H9 (cell line): ENCODE data around the gene ACTL8. TPM values are rescaled to one million over a fixed set of nuclear protein-coding genes. Genes with fewer than 3 reads are reported as not detected.

Experiments used
- DNase-seq: peaks from one replicate; pipeline ENCODE4 v3.0.0-alpha.2; 2017
- H2AFZ ChIP-seq: one replicate; pipeline ENCODE4 v1.6.1; 2013; ENCODE audit warnings: mild to moderate bottlenecking, low read length, control low read depth, moderate library complexity
- H2AK5ac ChIP-seq: 2 replicates; pipeline ENCODE4 v1.6.1; 2013; ENCODE audit warnings: low read length, control low read depth, mixed read lengths; ENCODE audit not compliant: insufficient read length
- H2BK120ac ChIP-seq: one replicate; pipeline ENCODE4 v1.6.1; 2013; ENCODE audit warnings: low read depth, mild to moderate bottlenecking, low read length, control low read depth, inconsistent platforms; ENCODE audit not compliant: poor library complexity, severe bottlenecking
- H2BK12ac ChIP-seq: 2 replicates; pipeline ENCODE4 v1.6.1; 2013; ENCODE audit warnings: low read length, control low read depth, mixed read lengths, low read depth; ENCODE audit not compliant: insufficient read length
- H2BK15ac ChIP-seq: 2 replicates; pipeline ENCODE4 v1.6.1; 2013; ENCODE audit warnings: low read depth, low read length, control low read depth
- H2BK20ac ChIP-seq: one replicate; pipeline ENCODE4 v1.6.1; 2013; ENCODE audit warnings: low read depth, mild to moderate bottlenecking, low read length, control low read depth, inconsistent platforms; ENCODE audit not compliant: poor library complexity, severe bottlenecking
- H2BK5ac ChIP-seq: 2 replicates; pipeline ENCODE4 v1.6.1; 2013; ENCODE audit warnings: low read length, control low read depth, mixed read lengths; ENCODE audit not compliant: insufficient read length
- H3K14ac ChIP-seq: 2 replicates; pipeline ENCODE4 v1.6.1; 2013; ENCODE audit warnings: low read length, control low read depth; ENCODE audit not compliant: insufficient read depth
- H3K18ac ChIP-seq: 2 replicates; pipeline ENCODE4 v1.6.1; 2013; ENCODE audit warnings: low read depth, mild to moderate bottlenecking, mixed read lengths, low read length, control low read depth; ENCODE audit not compliant: insufficient read length
- H3K23ac ChIP-seq: 2 replicates; pipeline ENCODE4 v1.6.1; 2013; ENCODE audit warnings: low read length, control low read depth, mixed read lengths, low read depth; ENCODE audit not compliant: insufficient read length
- H3K23me2 ChIP-seq: 2 replicates; pipeline ENCODE4 v1.6.1; 2013; ENCODE audit warnings: low read depth, mild to moderate bottlenecking, mixed read lengths, low read length, control low read depth; ENCODE audit not compliant: insufficient read length, poor library complexity, severe bottlenecking
- H3K27ac ChIP-seq: 2 replicates; pipeline ENCODE4 v1.5.1; 2013; ENCODE audit warnings: low read length, control low read depth, mixed read lengths, low read depth; ENCODE audit not compliant: insufficient read length
- H3K27me3 ChIP-seq: 2 replicates; pipeline ENCODE4 v1.6.1; 2013; ENCODE audit warnings: low read length, control low read depth, inconsistent platforms; ENCODE audit not compliant: insufficient read depth
- H3K4ac ChIP-seq: 2 replicates; pipeline ENCODE4 v1.6.1; 2013; ENCODE audit warnings: low read depth, mild to moderate bottlenecking, control low read depth, inconsistent platforms, low read length, moderate library complexity
- H3K4me1 ChIP-seq: 2 replicates; pipeline ENCODE4 v1.6.1; 2013; ENCODE audit warnings: low read length, control low read depth, inconsistent platforms; ENCODE audit not compliant: insufficient read depth
- H3K4me2 ChIP-seq: 2 replicates; pipeline ENCODE4 v1.6.1; 2013; ENCODE audit warnings: low read length, control low read depth, mixed read lengths; ENCODE audit not compliant: insufficient read length, insufficient read depth
- H3K56ac ChIP-seq: 2 replicates; pipeline ENCODE4 v1.6.1; 2013; ENCODE audit warnings: low read depth, mild to moderate bottlenecking, mixed read lengths, low read length, control low read depth; ENCODE audit not compliant: insufficient read length
- H3K79me1 ChIP-seq: 2 replicates; pipeline ENCODE4 v1.6.1; 2013; ENCODE audit warnings: low read depth, mild to moderate bottlenecking, moderate library complexity, low read length, control low read depth, inconsistent platforms; ENCODE audit not compliant: insufficient read depth, poor library complexity, severe bottlenecking
- H3K79me2 ChIP-seq: 2 replicates; pipeline ENCODE4 v1.6.1; 2013; ENCODE audit warnings: low read length, control low read depth, inconsistent platforms; ENCODE audit not compliant: insufficient read depth
- H3K9ac ChIP-seq: 2 replicates; pipeline ENCODE4 v1.6.1; 2013; ENCODE audit warnings: low read length, control low read depth, mixed read lengths; ENCODE audit not compliant: insufficient read length; ENCODE audit errors: extremely low read depth
- H3K9me3 ChIP-seq: one replicate; pipeline ENCODE4 v1.6.1; 2013; ENCODE audit warnings: low read depth, low read length, inconsistent platforms; ENCODE audit not compliant: control insufficient read depth
- H3T11ph ChIP-seq: one replicate; pipeline ENCODE4 v1.6.1; 2013; ENCODE audit warnings: mild to moderate bottlenecking, low read length, control low read depth, inconsistent platforms
- H4K20me1 ChIP-seq: one replicate; pipeline ENCODE4 v1.6.1; 2013; ENCODE audit not compliant: control insufficient read depth, insufficient read length, insufficient read depth
- H4K5ac ChIP-seq: 2 replicates; pipeline ENCODE4 v1.6.1; 2013; ENCODE audit warnings: low read depth, mild to moderate bottlenecking, mixed read lengths, low read length, control low read depth; ENCODE audit not compliant: insufficient read length
- H4K8ac ChIP-seq: replicated peaks from 2 replicates; pipeline ENCODE4 v1.6.1; 2013; ENCODE audit warnings: low read length, control low read depth, mixed read lengths, low read depth; ENCODE audit not compliant: insufficient read length
- H4K91ac ChIP-seq: 2 replicates; pipeline ENCODE4 v1.6.1; 2013; ENCODE audit warnings: low read depth, mild to moderate bottlenecking, moderate library complexity, mixed read lengths, low read length, control low read depth; ENCODE audit not compliant: insufficient read length
- H3K27ac Mint-ChIP-seq, 3 experiments: 2 replicates in 2 of 3; 3 replicates in 1 of 3; pipeline ENCODE4 v1.8.0; 2020 to 2021; ENCODE audit warnings: mixed read lengths in 3 of 3, mild to moderate bottlenecking in 1 of 3, moderate library complexity in 1 of 3
- H3K27me3 Mint-ChIP-seq: 2 replicates; pipeline ENCODE4 v1.8.0; 2021; ENCODE audit warnings: low read depth, mild to moderate bottlenecking, moderate library complexity, mixed read lengths
- H3K36me3 Mint-ChIP-seq, 3 experiments: 2 replicates in 2 of 3; 3 replicates in 1 of 3; pipeline ENCODE4 v1.8.0; 2020 to 2021; ENCODE audit warnings: low read depth in 3 of 3, mixed read lengths in 3 of 3; ENCODE audit not compliant: insufficient read depth in 1 of 3
- H3K4me1 Mint-ChIP-seq, 2 experiments: 2 replicates each; pipeline ENCODE4 v1.8.0; 2020; ENCODE audit warnings: mixed read lengths in 2 of 2
- H3K4me3 Mint-ChIP-seq, 2 experiments: 2 replicates in 1 of 2; 3 replicates in 1 of 2; pipeline ENCODE4 v1.8.0; 2020 to 2021; ENCODE audit warnings: mild to moderate bottlenecking in 2 of 2, mixed read lengths in 2 of 2, moderate library complexity in 1 of 2
- H3K9me3 Mint-ChIP-seq, 2 experiments: 2 replicates in 1 of 2; 3 replicates in 1 of 2; pipeline ENCODE4 v1.8.0; 2020; ENCODE audit warnings: mild to moderate bottlenecking in 2 of 2, mixed read lengths in 2 of 2, moderate library complexity in 1 of 2
- CTCF ChIP-seq: fragments of 200-600 bp; sonication (generic); conservative IDR thresholded peaks from 3 replicates; pipeline ENCODE4 v1.8.0; 2021; ENCODE audit warnings: antibody characterized with exemption, mild to moderate bottlenecking
- WGBS: extraction: QIAGEN DNeasy Blood & Tissue Kit; methylation state at CpG from one replicate; pipeline ENCODE4 v1.1.7; 2013; ENCODE audit warnings: missing lambda C conversion rate, low lambda C conversion rate, mixed read lengths; ENCODE audit not compliant: insufficient read length; ENCODE audit errors: extremely low coverage; 5-methylcytosine and 5-hydroxymethylcytosine counted together
- total RNA-seq: library from RNA; stranded (reverse); gene quantifications from 2 replicates; pipeline ENCODE4 v1.2.1, GENCODE V29; 2021

The ACTL8 gene
- total RNA-seq, 1 experiment from 2014 or later, result not detected

DNA sequence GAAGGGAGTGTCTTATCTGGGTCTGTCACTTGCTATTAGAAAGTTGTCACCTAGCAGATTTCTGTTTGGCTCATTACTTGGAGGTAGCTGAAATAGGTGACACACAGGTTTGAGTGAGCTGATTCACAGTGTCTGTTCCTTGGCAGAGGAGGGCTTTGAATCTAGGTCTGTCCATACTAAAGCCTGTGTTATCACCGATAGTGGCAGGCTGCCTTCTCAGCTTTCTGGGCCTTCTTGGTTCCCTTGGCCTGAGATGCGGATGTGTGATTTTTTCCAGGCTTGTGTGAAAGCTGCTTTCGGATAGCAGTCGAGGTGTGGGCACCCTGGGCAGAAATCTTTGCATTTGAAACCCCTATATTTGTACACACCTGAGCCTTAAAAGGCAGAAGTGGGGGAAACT lies 73.9 kb downstream of the ACTL8 start:
- Histone ChIP-seq H2AFZ (no peak overlapping the region), H2BK15ac (no peak overlapping the region), H4K8ac (no peak overlapping the region), H3K9me3 (no peaks in the 10 kb centered on the region), H3T11ph (no peak overlapping the region), H2BK12ac (no peak overlapping the region), H3K4me1 (no peaks in the 10 kb centered on the region), H3K23ac (no peak overlapping the region), H3K4ac (no peak overlapping the region), H3K56ac (no peak overlapping the region), H3K27me3 (no peaks in the 10 kb centered on the region; the same call in 1 of the 2 replicates), H2BK120ac (no peak overlapping the region), H2BK20ac (no peak overlapping the region), H3K27ac (no peak overlapping the region), H2BK5ac (no peak overlapping the region), H3K14ac (no peak overlapping the region), H3K9ac (no peak overlapping the region), H3K23me2 (no peaks in the 10 kb centered on the region), H4K5ac (no peak overlapping the region), H3K79me1 (no peaks in the 10 kb centered on the region), H4K91ac (no peak overlapping the region), H2AK5ac (no peak overlapping the region), H3K18ac (no peak overlapping the region), H3K79me2 (no peaks in the 10 kb centered on the region), H4K20me1 (no peaks in the 10 kb centered on the region), H3K4me2 (no peak overlapping the region)
- DNase-seq, result no peak
- WGBS, result no CpG with 5 or more reads among the region's 4 CpGs
- Mint-ChIP-seq H3K36me3 (no peaks in the 10 kb centered on the region), H3K27ac (no peak overlapping the region), H3K4me1 (peaks cover 0 to 17% of the 10 kb centered on the region in 2 experiments; a peak in 3 of 4 replicates), H3K4me3 (no peak overlapping the region), H3K27me3 (peaks cover 16% of the 10 kb centered on the region), H3K9me3 (no peaks in the 10 kb centered on the region)
- TF ChIP-seq CTCF, result no peak
